GM12878 (cell line): ENCODE data around the gene TC2N. TPM values are rescaled to one million over a fixed set of nuclear protein-coding genes. Genes with fewer than 3 reads are reported as not detected.

ENCODE experiments used
- CBX5 ChIP-seq: sonication (generic); IDR thresholded peaks from 2 replicates; pipeline ENCODE4 v1.6.1; 2016; ENCODE audit warnings: low read depth, moderate library complexity, mild to moderate bottlenecking, inconsistent platforms
- CEBPB ChIP-seq, 2 experiments: fragments of 150-350 bp in 1 of 2; IDR thresholded peaks; 2 replicates each; pipeline ENCODE4 v1.6.1; 2012 to 2014; ENCODE audit warnings: low read depth in 2 of 2, low read length in 2 of 2, borderline replicate concordance in 1 of 2, inconsistent platforms in 1 of 2
- EP300 ChIP-seq, 2 experiments: fragments of 150-350 bp in 1 of 2; IDR thresholded peaks; 2 replicates each; pipeline ENCODE4 v1.6.1; 2011 to 2012; ENCODE audit warnings: low read depth in 2 of 2, low read length in 2 of 2, borderline replicate concordance in 1 of 2, improper control_type of control experiment in 1 of 2, inconsistent platforms in 1 of 2; ENCODE audit not compliant: control insufficient read depth in 1 of 2
- ETV6 ChIP-seq, 2 experiments: fragments of 450-650 bp in 1 of 2; IDR thresholded peaks in 1 of 2; conservative IDR thresholded peaks in 1 of 2; 2 replicates each; pipeline ENCODE4 v1.6.1; 2014; ENCODE audit warnings: antibody characterized with exemption in 1 of 2, borderline replicate concordance in 1 of 2, low read depth in 1 of 2, mild to moderate bottlenecking in 1 of 2, moderate library complexity in 1 of 2
- NBN ChIP-seq: fragments of 450-650 bp; IDR thresholded peaks from 2 replicates; pipeline ENCODE4 v1.6.1; 2016
- NFIC ChIP-seq: IDR thresholded peaks from 2 replicates; pipeline ENCODE4 v1.6.1; 2012; ENCODE audit warnings: low read depth, mild to moderate bottlenecking, inconsistent platforms, low read length, moderate library complexity
- POLR2AphosphoS5 ChIP-seq: IDR thresholded peaks from 2 replicates; pipeline ENCODE4 v1.6.1; 2011; ENCODE audit warnings: mild to moderate bottlenecking, low read length, inconsistent platforms
- POU2F2 ChIP-seq: IDR thresholded peaks from 3 replicates; pipeline ENCODE4 v1.6.1; 2011; ENCODE audit warnings: low read depth, mild to moderate bottlenecking, low read length, borderline replicate concordance
- RELA ChIP-seq: fragments of 450-650 bp; IDR thresholded peaks from 2 replicates; pipeline ENCODE4 v1.8.0; 2014; ENCODE audit warnings: borderline replicate concordance; ENCODE audit not compliant: partially characterized antibody
- RFX5 ChIP-seq: IDR thresholded peaks from 2 replicates; pipeline ENCODE4 v1.6.1; 2011; ENCODE audit warnings: low read depth, low read length, improper control_type of control experiment
- SUPT20H ChIP-seq: IDR thresholded peaks from 2 replicates; pipeline ENCODE4 v1.6.1; 2011; ENCODE audit warnings: low read depth, mild to moderate bottlenecking, low read length, moderate library complexity, borderline replicate concordance; ENCODE audit not compliant: control insufficient read depth
- ZNF207 ChIP-seq: fragments of 450-650 bp; IDR thresholded peaks from 2 replicates; pipeline ENCODE4 v1.6.1; 2014; ENCODE audit warnings: antibody characterized with exemption, mild to moderate bottlenecking, borderline replicate concordance
- polyA plus RNA-seq, 11 experiments: library from polyadenylated mRNA; depleted of rRNA in 4 of 11; unstranded in 6 of 11; stranded (reverse) in 5 of 11; fragments of >200 nt; fragmentation: Nextera tagmentation in 4 of 11; fragmentation: Illumina TruSeq in 1 of 11; extraction: Ambion mirVana in 4 of 11; extraction: Trizol in 1 of 11; gene quantifications; 1 replicate in 1 of 11; 2 replicates in 10 of 11; pipeline versions ENCODE4 v1.2.1 to v1.2.3, GENCODE V29; 2011 to 2016; ENCODE audit warnings: inconsistent platforms in 2 of 11, missing spikeins in 2 of 11, low read depth in 1 of 11
- total RNA-seq, 4 experiments: library from RNA; depleted of rRNA in 3 of 4; stranded (reverse); fragments of >200 nt in 3 of 4; fragmentation: Illumina TruSeq in 1 of 4; extraction: Trizol in 1 of 4; gene quantifications; 2 replicates each; pipeline versions ENCODE4 v1.2.1 to v1.2.3, GENCODE V29; 2013 to 2021
- TF ChIP-seq, protein P1 (sequence below): fragments of 450-650 bp; IDR thresholded peaks from 2 replicates; pipeline ENCODE4 v1.6.1; 2017; ENCODE audit warnings: low read depth, mild to moderate bottlenecking, moderate library complexity
- TF ChIP-seq, protein P2 (sequence below): fragments of 450-650 bp; IDR thresholded peaks from 2 replicates; pipeline ENCODE4 v1.6.1; 2018; ENCODE audit warnings: mild to moderate bottlenecking, low read depth, moderate library complexity; ENCODE audit not compliant: partially characterized antibody
- TF ChIP-seq, protein P3 (sequence below): IDR thresholded peaks from 2 replicates; pipeline ENCODE4 v1.6.1; 2011; ENCODE audit warnings: low read depth, mild to moderate bottlenecking, low read length, moderate library complexity, borderline replicate concordance; ENCODE audit errors: extremely low read depth

Gene TC2N
- total and polyA plus RNA-seq, 10 of the 15 experiments (the other 5 are each of a cell fraction or from before 2014, with no cell fraction given) = 0.15 to 1.6 (median 0.35) TPM

- TF ChIP-seq RELA (peak; percentile 91), POLR2AphosphoS5 (no peak), NFIC (peak; percentile 51; the same call in 1 of the 2 replicates), NBN (0 out of 2 replicates have a peak, but pooled peaks have one; percentile 37), POU2F2 (peak; percentile 48; the same call in 1 of the 3 replicates), CEBPB (IDR thresholded peaks at IDR 0.05; ENCODE audit: borderline replicate concordance in 1 of 2, low read depth in 2 of 2, low read length in 2 of 2) (no peak), RFX5 (no peak), SUPT20H (no peak), ETV6 (conservative IDR thresholded peaks at IDR 0.05 in 1 of 2, IDR thresholded peaks at IDR 0.05 in 1 of 2; ENCODE audit: borderline replicate concordance in 1 of 2, low read depth in 1 of 2) (peak in 1 of 2 experiments; percentile 21; a peak in 1 of 4 replicates), CBX5 (0 out of 2 replicates have a peak, but pooled peaks have one; percentile 36), EP300 (IDR thresholded peaks at IDR 0.05; ENCODE audit: borderline replicate concordance in 1 of 2, control insufficient read depth in 1 of 2, low read depth in 2 of 2, low read length in 2 of 2) (peak in 1 of 2 experiments; percentile 39; a peak in 1 of 4 replicates), ZNF207 (no peak)
- TF ChIP-seq, protein P1, sequence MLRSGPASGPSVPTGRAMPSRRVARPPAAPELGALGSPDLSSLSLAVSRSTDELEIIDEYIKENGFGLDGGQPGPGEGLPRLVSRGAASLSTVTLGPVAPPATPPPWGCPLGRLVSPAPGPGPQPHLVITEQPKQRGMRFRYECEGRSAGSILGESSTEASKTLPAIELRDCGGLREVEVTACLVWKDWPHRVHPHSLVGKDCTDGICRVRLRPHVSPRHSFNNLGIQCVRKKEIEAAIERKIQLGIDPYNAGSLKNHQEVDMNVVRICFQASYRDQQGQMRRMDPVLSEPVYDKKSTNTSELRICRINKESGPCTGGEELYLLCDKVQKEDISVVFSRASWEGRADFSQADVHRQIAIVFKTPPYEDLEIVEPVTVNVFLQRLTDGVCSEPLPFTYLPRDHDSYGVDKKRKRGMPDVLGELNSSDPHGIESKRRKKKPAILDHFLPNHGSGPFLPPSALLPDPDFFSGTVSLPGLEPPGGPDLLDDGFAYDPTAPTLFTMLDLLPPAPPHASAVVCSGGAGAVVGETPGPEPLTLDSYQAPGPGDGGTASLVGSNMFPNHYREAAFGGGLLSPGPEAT = peak; percentile 94
- TF ChIP-seq, protein P2, sequence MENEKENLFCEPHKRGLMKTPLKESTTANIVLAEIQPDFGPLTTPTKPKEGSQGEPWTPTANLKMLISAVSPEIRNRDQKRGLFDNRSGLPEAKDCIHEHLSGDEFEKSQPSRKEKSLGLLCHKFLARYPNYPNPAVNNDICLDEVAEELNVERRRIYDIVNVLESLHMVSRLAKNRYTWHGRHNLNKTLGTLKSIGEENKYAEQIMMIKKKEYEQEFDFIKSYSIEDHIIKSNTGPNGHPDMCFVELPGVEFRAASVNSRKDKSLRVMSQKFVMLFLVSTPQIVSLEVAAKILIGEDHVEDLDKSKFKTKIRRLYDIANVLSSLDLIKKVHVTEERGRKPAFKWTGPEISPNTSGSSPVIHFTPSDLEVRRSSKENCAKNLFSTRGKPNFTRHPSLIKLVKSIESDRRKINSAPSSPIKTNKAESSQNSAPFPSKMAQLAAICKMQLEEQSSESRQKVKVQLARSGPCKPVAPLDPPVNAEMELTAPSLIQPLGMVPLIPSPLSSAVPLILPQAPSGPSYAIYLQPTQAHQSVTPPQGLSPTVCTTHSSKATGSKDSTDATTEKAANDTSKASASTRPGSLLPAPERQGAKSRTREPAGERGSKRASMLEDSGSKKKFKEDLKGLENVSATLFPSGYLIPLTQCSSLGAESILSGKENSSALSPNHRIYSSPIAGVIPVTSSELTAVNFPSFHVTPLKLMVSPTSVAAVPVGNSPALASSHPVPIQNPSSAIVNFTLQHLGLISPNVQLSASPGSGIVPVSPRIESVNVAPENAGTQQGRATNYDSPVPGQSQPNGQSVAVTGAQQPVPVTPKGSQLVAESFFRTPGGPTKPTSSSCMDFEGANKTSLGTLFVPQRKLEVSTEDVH = no peak
- TF ChIP-seq, protein P3, sequence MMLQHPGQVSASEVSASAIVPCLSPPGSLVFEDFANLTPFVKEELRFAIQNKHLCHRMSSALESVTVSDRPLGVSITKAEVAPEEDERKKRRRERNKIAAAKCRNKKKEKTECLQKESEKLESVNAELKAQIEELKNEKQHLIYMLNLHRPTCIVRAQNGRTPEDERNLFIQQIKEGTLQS = no peak
Observed at GRCh38 chr14:91817566-91818325, 49.6 kb downstream of the TC2N start (continued).
